K562 (cell line): ENCODE results near the gene CCDC85A. TPM values are rescaled to one million over a fixed set of nuclear protein-coding genes. Genes with fewer than 3 reads are reported as not detected.

Source experiments
- ATAC-seq: fragments of 200-7000 bp; cut with Tn5 transposase; 3 replicates; pipeline ENCODE4 v1.9.1; 2020; ENCODE audit warnings: moderate library complexity
- BruUV-seq: library from RNA; stranded (reverse); fragments of 400-500 nt; replicated peaks from 2 replicates; lab custom pipeline; 2021; lab: Mats Ljungman, UMichigan
- CTCF ChIA-PET: fragments of 300-600 bp; formaldehyde crosslinking; extraction: SDS; loops from one replicate; lab custom pipeline; 2021; ENCODE audit warnings: low intra/inter-chr PET ratio; lab: Yijun Ruan, JAX
- POLR2A ChIA-PET: fragments of 300-600, 350-650 bp; sonication (Branson Sonifier 250); formaldehyde crosslinking; extraction: SDS; loops from one replicate; lab custom pipeline; 2021; ENCODE audit warnings: antibody characterized with exemption, inconsistent platforms; lab: Yijun Ruan, JAX
- DNase-seq, 4 experiments: peaks; one replicate each; pipeline versions ENCODE4 v3.0.0 to v3.0.0-alpha.2; 2011 to 2018; ENCODE audit warnings: low spot score in 3 of 4, mixed read lengths in 3 of 4; ENCODE audit errors: extremely low read depth in 1 of 4
- FAIRE-seq: peaks from 2 replicates; lab custom pipeline; 2011; peaks lifted over from hg19 to GRCh38; lab: Jason Lieb, UNC
- H2AFZ ChIP-seq: 2 replicates; pipeline ENCODE4 v1.6.0; 2011; ENCODE audit warnings: low read depth, low read length, control low read depth, inconsistent platforms
- H3K27ac ChIP-seq: fragments of 200-600 bp; 3 replicates; pipeline ENCODE4 v1.8.0; 2011; ENCODE audit warnings: low read depth, mild to moderate bottlenecking, control low read depth, inconsistent platforms, low read length, moderate library complexity, mixed read lengths; ENCODE audit errors: extremely low read depth
- H3K27me3 ChIP-seq, 2 experiments: fragments of 300-600 bp in 1 of 2; 2 replicates in 1 of 2; 3 replicates in 1 of 2; pipeline versions ENCODE4 v1.6.0 to v1.8.0; 2011; ENCODE audit warnings: inconsistent platforms in 2 of 2, low read length in 2 of 2, mild to moderate bottlenecking in 1 of 2, mixed read lengths in 1 of 2, moderate library complexity in 1 of 2; ENCODE audit not compliant: control insufficient read depth in 2 of 2, insufficient read depth in 2 of 2
- H3K36me3 ChIP-seq: fragments of 300-600 bp; 3 replicates; pipeline ENCODE4 v1.8.0; 2011; ENCODE audit warnings: mild to moderate bottlenecking, low read length, inconsistent platforms; ENCODE audit not compliant: control insufficient read depth, insufficient read depth
- H3K4me1 ChIP-seq, 2 experiments: fragments of 200-600 bp in 1 of 2; replicated peaks in 1 of 2; 2 replicates in 1 of 2; 3 replicates in 1 of 2; pipeline versions ENCODE4 v1.5.1 to v1.8.0; 2011; ENCODE audit warnings: inconsistent platforms in 2 of 2, low read length in 2 of 2, mild to moderate bottlenecking in 1 of 2, mixed read lengths in 1 of 2, moderate library complexity in 1 of 2; ENCODE audit not compliant: control insufficient read depth in 2 of 2, insufficient read depth in 2 of 2
- H3K4me2 ChIP-seq: 2 replicates; pipeline ENCODE4 v1.6.1; 2011; ENCODE audit warnings: low read length, control low read depth, inconsistent platforms, mixed read lengths; ENCODE audit not compliant: insufficient read depth
- H3K4me3 ChIP-seq: fragments of 200-600 bp; sonication (generic), shearing (Covaris generic); 2 replicates; pipeline ENCODE4 v1.5.1; 2016; ENCODE audit warnings: control low read depth, inconsistent platforms
- H3K79me2 ChIP-seq: fragments of 200-600 bp; 3 replicates; pipeline ENCODE4 v1.8.0; 2011; ENCODE audit warnings: low read length, inconsistent platforms; ENCODE audit not compliant: control insufficient read depth, insufficient read depth
- H3K9ac ChIP-seq, 2 experiments: 2 replicates each; pipeline versions ENCODE4 v1.6.0 to v1.6.1; 2011; ENCODE audit warnings: low read depth in 2 of 2, low read length in 2 of 2, control low read depth in 1 of 2, inconsistent platforms in 1 of 2, mild to moderate bottlenecking in 1 of 2, mixed read lengths in 1 of 2; ENCODE audit not compliant: insufficient read depth in 1 of 2
- H3K9me1 ChIP-seq: one replicate; pipeline ENCODE4 v1.6.0; 2011; ENCODE audit warnings: inconsistent platforms, mild to moderate bottlenecking, low read length, moderate library complexity; ENCODE audit not compliant: control insufficient read depth, insufficient read depth
- H3K9me3 ChIP-seq: replicated peaks from 2 replicates; pipeline ENCODE4 v1.5.1; 2011; ENCODE audit warnings: low read depth, low read length, inconsistent platforms; ENCODE audit not compliant: control insufficient read depth, insufficient read depth
- H4K20me1 ChIP-seq: replicated peaks from 2 replicates; pipeline ENCODE4 v1.6.1; 2011; ENCODE audit warnings: low read length, inconsistent platforms, mixed read lengths; ENCODE audit not compliant: control insufficient read depth, insufficient read depth
- C11orf30 ChIP-seq: fragments of 450-650 bp; IDR thresholded peaks from 2 replicates; pipeline ENCODE4 v1.6.1; 2016; ENCODE audit warnings: low read depth, mild to moderate bottlenecking
- EGR1 ChIP-seq: fragments of 450-650 bp; conservative IDR thresholded peaks from 2 replicates; pipeline ENCODE4 v1.6.1; 2017; ENCODE audit warnings: mild to moderate bottlenecking
- ELF2 ChIP-seq: fragments of 250-450 bp; sonication (Bioruptor Pico); IDR thresholded peaks from 2 replicates; pipeline ENCODE4 v1.5.0; 2021; ENCODE audit warnings: mild to moderate bottlenecking
- HEY1 ChIP-seq: fragments of 250-450 bp; sonication (Bioruptor Pico); IDR thresholded peaks from 2 replicates; pipeline ENCODE4 v1.5.0; 2020; ENCODE audit warnings: mild to moderate bottlenecking, moderate library complexity, borderline replicate concordance
- MAFF ChIP-seq: IDR thresholded peaks from 2 replicates; pipeline ENCODE4 v1.6.1; 2012; ENCODE audit warnings: low read length, improper control_type of control experiment
- MCM7 ChIP-seq, 2 experiments: fragments of 450-650 bp; IDR thresholded peaks; 2 replicates each; pipeline ENCODE4 v1.6.1; 2016 to 2018
- MIER1 ChIP-seq: fragments of 450-650 bp; IDR thresholded peaks from 2 replicates; pipeline ENCODE4 v1.6.1; 2016; ENCODE audit warnings: antibody characterized with exemption, mild to moderate bottlenecking, low read depth
- MITF ChIP-seq: IDR thresholded peaks from 2 replicates; pipeline ENCODE4 v1.6.1; 2014; ENCODE audit warnings: antibody characterized with exemption
- PTTG1 ChIP-seq: fragments of 450-650 bp; IDR thresholded peaks from 2 replicates; pipeline ENCODE4 v1.6.1; 2016; ENCODE audit warnings: low read depth, mild to moderate bottlenecking, missing genetic modification characterization, missing compliant biosample characterization
- RBM39 ChIP-seq: fragments of 200-400 bp; formaldehyde crosslinking; optimal IDR thresholded peaks from 2 replicates; pipeline ENCODE3; 2018; ENCODE audit warnings: low read depth, low read length
- RUNX1 ChIP-seq: sonication (generic); IDR thresholded peaks from 2 replicates; pipeline ENCODE4 v1.6.1; 2016; ENCODE audit warnings: antibody characterized with exemption, low read depth
- TFAM ChIP-seq: fragments of 250-450 bp; sonication (Bioruptor Pico); conservative IDR thresholded peaks from 2 replicates; pipeline ENCODE4 v1.5.0; 2021; ENCODE audit warnings: mild to moderate bottlenecking, moderate library complexity
- TSC22D4 ChIP-seq: fragments of 450-650 bp; IDR thresholded peaks from 2 replicates; pipeline ENCODE4 v1.6.1; 2016; ENCODE audit warnings: missing genetic modification characterization, missing biosample characterization, control low read depth
- ZC3H8 ChIP-seq: fragments of 450-650 bp; IDR thresholded peaks from 2 replicates; pipeline ENCODE4 v1.6.1; 2017
- ZNF316 ChIP-seq: fragments of 450-650 bp; IDR thresholded peaks from 2 replicates; pipeline ENCODE4 v1.6.1; 2016
- ZZZ3 ChIP-seq: fragments of 450-650 bp; IDR thresholded peaks from 2 replicates; pipeline ENCODE4 v1.6.1; 2016; ENCODE audit warnings: antibody characterized with exemption, mild to moderate bottlenecking, moderate library complexity
- WGBS: fragments of 100-300 bp; shearing (Covaris generic); methylation state at CpG from one replicate; pipeline ENCODE4 v1.1.6; 2016; ENCODE audit warnings: low coverage, mixed read lengths; ENCODE audit not compliant: insufficient coverage; ENCODE audit errors: missing lambda C conversion rate; 5-methylcytosine and 5-hydroxymethylcytosine counted together
- in situ Hi-C: fragments of 300-500 bp; cut with MboI; formaldehyde crosslinking; loops from 4 replicates; pipeline ENCODE4 v1.15.0; 2018; ENCODE audit warnings: inconsistent platforms, mixed read lengths
- intact Hi-C: fragments of 100-400 bp; cut with micrococcal nuclease; formaldehyde crosslinking; loops from 2 replicates; pipeline ENCODE4 v1.14.2; 2022
- polyA plus RNA-seq, 8 experiments: library from polyadenylated mRNA; depleted of rRNA in 4 of 8; stranded (reverse) in 5 of 8; unstranded in 3 of 8; fragments of >200 nt; fragmentation: Nextera tagmentation in 2 of 8; fragmentation: Illumina TruSeq in 1 of 8; extraction: Ambion mirVana in 2 of 8; extraction: Trizol in 1 of 8; gene quantifications; 2 replicates each; pipeline versions ENCODE4 v1.2.1 to v1.2.3, GENCODE V29; 2011 to 2014; ENCODE audit warnings: inconsistent platforms in 1 of 8, missing spikeins in 1 of 8
- total RNA-seq, 7 experiments: library from RNA; depleted of rRNA in 6 of 7; stranded (reverse); fragments of >200 nt in 6 of 7; fragmentation: Illumina TruSeq in 2 of 7; extraction: Trizol in 2 of 7; gene quantifications; 2 replicates each; pipeline versions ENCODE4 v1.2.1 to v1.2.3, GENCODE V29; 2011 to 2021; ENCODE audit warnings: low replicate concordance in 1 of 7

CCDC85A gene
- total and polyA plus RNA-seq, 9 of the 15 experiments (the other 6 are each of a cell fraction or from before 2014, with no cell fraction given), result 0.03 to 0.14 (median 0.10) TPM; not detected in 5

- no peak for TF ChIP-seq PTTG1 (tag)
- no peak for TF ChIP-seq MIER1
- TF ChIP-seq EGR1, result no peak
- no peak for TF ChIP-seq MITF
- TF ChIP-seq MCM7 (IDR thresholded peaks at IDR 0.05), result no peak
- TF ChIP-seq TFAM (CRISPR knock-in tag), result no peak
- no peak for TF ChIP-seq C11orf30
- no peak for TF ChIP-seq RBM39
- TF ChIP-seq, all 486 proteins: peak for 0
These were observed 154.4 kb downstream of the CCDC85A start (continued) for GRCh38 chr2:56338232-56338631.

- no TSS peak for BruUV-seq
- ChIA-PET POLR2A (no interaction called here), CTCF (no interaction called here)
- Histone ChIP-seq H3K36me3 (no peaks in the 10 kb centered on the region), H3K4me1 (no peaks in the 10 kb centered on the region), H3K9me1 (no peaks in the 10 kb centered on the region), H3K9ac (no peak overlapping the region), H4K20me1 (no peaks in the 10 kb centered on the region), H3K9me3 (no peaks in the 10 kb centered on the region), H3K27ac (no peak overlapping the region), H3K4me2 (no peak overlapping the region), H2AFZ (no peak overlapping the region), H3K4me3 (no peak overlapping the region), H3K27me3 (no peaks in the 10 kb centered on the region), H3K79me2 (no peaks in the 10 kb centered on the region)
- in situ Hi-C loops, result no loop called here
- WGBS, result 6% methylated on average over 1 of the region's 1 CpG
- DNase-seq (no peak), ATAC-seq (no peak), FAIRE-seq (no peak)
- intact Hi-C loops, result no loop called here
- TF ChIP-seq TSC22D4 (tag) (no peak), ZZZ3 (no peak), MAFF (peak; percentile 14; the same call in 1 of the 2 replicates), RUNX1 (no peak), HEY1 (CRISPR knock-in tag) (no peak), ZNF316 (peak; percentile 47; the same call in 1 of the 2 replicates), ZC3H8 (no peak), ELF2 (no peak)
These were observed 161.0 kb downstream of the CCDC85A start for GRCh38 chr2:56344771-56345170.
